ENCODE measurements around the gene KANSL1. TPM values are rescaled to one million over a fixed set of nuclear protein-coding genes. Genes with fewer than 3 reads are reported as not detected.

Gene KANSL1
- total RNA-seq, 1 donor from 2014 or later: 61.4 TPM

- no peak overlapping the region for H3K27ac Mint-ChIP-seq (ENCODE audit: unreplicated experiment)
- no peaks in the 10 kb centered on the region for H3K4me1 Mint-ChIP-seq (ENCODE audit: low read depth)
- no peaks in the 10 kb centered on the region for H3K9me3 Mint-ChIP-seq (ENCODE audit: low read depth)
- DNase-seq (ENCODE audit: low spot score): no peak
- H3K27me3 Mint-ChIP-seq (ENCODE audit: low read depth): no peaks in the 10 kb centered on the region
- no peak for TF ChIP-seq CTCF (IDR thresholded peaks at IDR 0.05)
- H3K36me3 Mint-ChIP-seq (ENCODE audit: low read depth): no peaks in the 10 kb centered on the region
- H3K4me3 Mint-ChIP-seq (ENCODE audit: unreplicated experiment): no peak overlapping the region
Observed at GRCh38 chr17:45993962-45994627, 199.1 kb downstream of the KANSL1 start.

GRCh38 chr17:45992904-45993303 lies 200.3 kb downstream of the KANSL1 start:
- DNase-seq (ENCODE audit: low spot score): no peak
- Mint-ChIP-seq H3K27ac (ENCODE audit: unreplicated experiment) (no peak overlapping the region), H3K4me3 (ENCODE audit: unreplicated experiment) (no peak overlapping the region), H3K4me1 (ENCODE audit: low read depth) (no peaks in the 10 kb centered on the region), H3K9me3 (ENCODE audit: low read depth) (no peaks in the 10 kb centered on the region), H3K27me3 (ENCODE audit: low read depth) (no peaks in the 10 kb centered on the region), H3K36me3 (ENCODE audit: low read depth) (no peaks in the 10 kb centered on the region)
- no peak for TF ChIP-seq CTCF (IDR thresholded peaks at IDR 0.05)

GRCh38 chr17:45992175-45992574 lies 201.1 kb downstream of the KANSL1 start:
- no peaks in the 10 kb centered on the region for H3K9me3 Mint-ChIP-seq (ENCODE audit: low read depth)
- no peak for DNase-seq (ENCODE audit: low spot score)
- TF ChIP-seq CTCF (IDR thresholded peaks at IDR 0.05): no peak
- H3K4me3 Mint-ChIP-seq (ENCODE audit: unreplicated experiment): no peak overlapping the region
- no peak overlapping the region for H3K27ac Mint-ChIP-seq (ENCODE audit: unreplicated experiment)
- H3K27me3 Mint-ChIP-seq (ENCODE audit: low read depth): no peaks in the 10 kb centered on the region
- no peaks in the 10 kb centered on the region for H3K4me1 Mint-ChIP-seq (ENCODE audit: low read depth)
- no peaks in the 10 kb centered on the region for H3K36me3 Mint-ChIP-seq (ENCODE audit: low read depth)

- Mint-ChIP-seq H3K4me1 (ENCODE audit: low read depth) (no peaks in the 10 kb centered on the region), H3K9me3 (ENCODE audit: low read depth) (no peaks in the 10 kb centered on the region), H3K27ac (ENCODE audit: unreplicated experiment) (no peak overlapping the region), H3K27me3 (ENCODE audit: low read depth) (no peaks in the 10 kb centered on the region), H3K36me3 (ENCODE audit: low read depth) (no peaks in the 10 kb centered on the region), H3K4me3 (ENCODE audit: unreplicated experiment) (no peak overlapping the region)
- TF ChIP-seq CTCF (IDR thresholded peaks at IDR 0.05): no peak
- DNase-seq (ENCODE audit: low spot score): no peak
Observed at GRCh38 chr17:45991341-45991740, 201.9 kb downstream of the KANSL1 start.

- no peaks in the 10 kb centered on the region for H3K4me1 Mint-ChIP-seq (ENCODE audit: low read depth)
- no peaks in the 10 kb centered on the region for H3K27me3 Mint-ChIP-seq (ENCODE audit: low read depth)
- H3K4me3 Mint-ChIP-seq (ENCODE audit: unreplicated experiment): no peak overlapping the region
- no peak overlapping the region for H3K27ac Mint-ChIP-seq (ENCODE audit: unreplicated experiment)
- H3K36me3 Mint-ChIP-seq (ENCODE audit: low read depth): no peaks in the 10 kb centered on the region
- TF ChIP-seq CTCF (IDR thresholded peaks at IDR 0.05): no peak
- DNase-seq (ENCODE audit: low spot score): no peak
- H3K9me3 Mint-ChIP-seq (ENCODE audit: low read depth): no peaks in the 10 kb centered on the region
Observed at GRCh38 chr17:45990886-45991285, 202.3 kb downstream of the KANSL1 start.
